Type B pancreatic cell (in vitro differentiated cells): ENCODE measurements around the gene C17orf113. TPM values are rescaled to one million over a fixed set of nuclear protein-coding genes. Genes with fewer than 3 reads are reported as not detected.
"Not testable (repeated sequence)": the region's sequence is repeated elsewhere in the genome, so short reads cannot be mapped to it uniquely, and the experiment has no call there.

Source experiments
- DNase-seq: peaks from one replicate; pipeline ENCODE4 v3.0.0; 2021; ENCODE audit warnings: mixed read lengths; ENCODE audit not compliant: unreplicated experiment; ENCODE audit errors: extremely low spot score
- H3K27ac Mint-ChIP-seq: 2 replicates; pipeline ENCODE4 v1.8.0; 2021; ENCODE audit warnings: mild to moderate bottlenecking, mixed read lengths
- H3K27me3 Mint-ChIP-seq: 2 replicates; pipeline ENCODE4 v1.8.0; 2021; ENCODE audit warnings: mixed read lengths
- H3K36me3 Mint-ChIP-seq: 2 replicates; pipeline ENCODE4 v1.8.0; 2021; ENCODE audit warnings: mixed read lengths
- H3K4me1 Mint-ChIP-seq: one replicate; pipeline ENCODE4 v1.8.0; 2021; ENCODE audit warnings: mixed read lengths; ENCODE audit not compliant: unreplicated experiment
- H3K4me3 Mint-ChIP-seq: 2 replicates; pipeline ENCODE4 v1.8.0; 2021; ENCODE audit warnings: mild to moderate bottlenecking, mixed read lengths
- H3K9me3 Mint-ChIP-seq: 2 replicates; pipeline ENCODE4 v1.8.0; 2021; ENCODE audit warnings: mixed read lengths
- CTCF ChIP-seq: fragments of 200-600 bp; sonication (generic); conservative IDR thresholded peaks from 2 replicates; pipeline ENCODE4 v1.5.0; 2021; ENCODE audit warnings: antibody characterized with exemption, mild to moderate bottlenecking
- total RNA-seq: library from RNA; stranded (reverse); gene quantifications from 2 replicates; pipeline ENCODE4 v1.2.1, GENCODE V29; 2021; ENCODE audit warnings: low replicate concordance

The C17orf113 gene
- total RNA-seq, 1 donor from 2014 or later = 3.0 TPM

DNA sequence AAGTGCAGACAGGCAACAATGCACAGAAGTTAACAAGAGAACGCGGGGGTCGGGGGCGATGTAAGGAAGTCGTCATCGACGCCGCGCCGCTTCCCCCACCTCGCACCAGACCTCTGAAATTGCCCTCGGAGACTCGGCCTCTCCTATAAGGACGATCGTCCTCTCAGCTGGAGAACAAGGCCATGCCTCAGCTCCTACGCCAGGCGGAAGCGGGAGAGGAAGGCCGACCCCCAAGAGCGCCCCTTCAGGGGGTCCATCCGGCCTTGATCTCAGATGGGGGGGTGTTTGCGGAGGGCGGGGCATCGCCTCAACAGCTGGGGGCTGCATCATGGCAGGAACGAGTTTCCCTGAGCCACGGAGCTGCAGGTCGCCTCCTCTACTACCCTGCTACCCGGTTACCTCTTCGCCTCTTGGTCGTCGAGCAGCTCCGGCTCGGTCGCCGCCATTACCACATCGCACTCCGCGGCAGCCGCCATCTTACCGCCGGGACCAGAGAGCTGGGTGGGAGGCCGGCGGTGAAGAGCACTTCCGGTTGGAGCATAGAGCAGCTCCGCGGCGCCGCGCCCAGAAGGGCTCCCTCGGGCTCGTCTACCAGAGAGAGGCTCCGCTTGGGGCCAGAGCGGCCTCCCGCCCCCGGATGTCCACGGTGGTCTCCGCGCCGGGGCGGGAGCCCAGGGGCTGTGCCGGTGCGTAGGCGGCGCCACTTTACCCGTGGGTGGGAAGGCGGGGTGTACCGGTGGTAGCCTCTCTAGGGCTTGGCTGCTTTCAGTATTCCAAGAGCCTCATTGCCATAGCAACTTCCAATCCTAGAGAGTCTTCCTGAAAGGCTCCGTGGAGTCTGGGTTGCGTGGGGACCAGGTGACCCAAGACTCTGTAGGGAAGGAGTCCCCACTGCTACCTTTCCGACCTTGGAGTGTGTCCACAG, 33.2 kb downstream of the C17orf113 start, which contains the start of gene DNAJC7:
DNAJC7 (minus strand) TSS at position 499 of the 925 bp plus-strand sequence; CDS start at position 476, 23 bp downstream.
- no peaks in the 10 kb centered on the region for H3K9me3 Mint-ChIP-seq
- H3K36me3 Mint-ChIP-seq = no peaks in the 10 kb centered on the region
- peak; percentile 91 for DNase-seq
- TF ChIP-seq CTCF = no peak
- H3K27ac Mint-ChIP-seq = peak within 1 kb of the TSS; percentile 99
- H3K4me1 Mint-ChIP-seq = peaks cover 26% of the 10 kb centered on the region
- H3K27me3 Mint-ChIP-seq = no peaks in the 10 kb centered on the region
- H3K4me3 Mint-ChIP-seq = peak within 1 kb of the TSS; percentile 99

GRCh38 chr17:42016411-42016831, 34.0 kb downstream of the C17orf113 start:
- Mint-ChIP-seq H3K36me3 (no peaks in the 10 kb centered on the region), H3K27me3 (no peaks in the 10 kb centered on the region), H3K9me3 (no peaks in the 10 kb centered on the region), H3K4me3 (peak overlapping the region; percentile 99), H3K27ac (peak overlapping the region; percentile 99), H3K4me1 (peaks cover 26% of the 10 kb centered on the region)
- TF ChIP-seq CTCF = no peak
- DNase-seq = no peak

GRCh38 chr17:42013740-42014139, 36.7 kb downstream of the C17orf113 start:
- Mint-ChIP-seq H3K27ac (peak overlapping the region; percentile 46), H3K4me1 (peaks cover 21% of the 10 kb centered on the region), H3K4me3 (peak overlapping the region; percentile 40)
- not testable (repeated sequence) for H3K27me3 Mint-ChIP-seq, H3K9me3 Mint-ChIP-seq, DNase-seq, H3K36me3 Mint-ChIP-seq

- not testable (repeated sequence) for DNase-seq, H3K9me3 Mint-ChIP-seq, H3K36me3 Mint-ChIP-seq, H3K27ac Mint-ChIP-seq, H3K27me3 Mint-ChIP-seq, H3K4me3 Mint-ChIP-seq
- H3K4me1 Mint-ChIP-seq = peaks cover 18% of the 10 kb centered on the region
These were observed 38.0 kb downstream of the C17orf113 start for GRCh38 chr17:42012363-42012762.

DNA sequence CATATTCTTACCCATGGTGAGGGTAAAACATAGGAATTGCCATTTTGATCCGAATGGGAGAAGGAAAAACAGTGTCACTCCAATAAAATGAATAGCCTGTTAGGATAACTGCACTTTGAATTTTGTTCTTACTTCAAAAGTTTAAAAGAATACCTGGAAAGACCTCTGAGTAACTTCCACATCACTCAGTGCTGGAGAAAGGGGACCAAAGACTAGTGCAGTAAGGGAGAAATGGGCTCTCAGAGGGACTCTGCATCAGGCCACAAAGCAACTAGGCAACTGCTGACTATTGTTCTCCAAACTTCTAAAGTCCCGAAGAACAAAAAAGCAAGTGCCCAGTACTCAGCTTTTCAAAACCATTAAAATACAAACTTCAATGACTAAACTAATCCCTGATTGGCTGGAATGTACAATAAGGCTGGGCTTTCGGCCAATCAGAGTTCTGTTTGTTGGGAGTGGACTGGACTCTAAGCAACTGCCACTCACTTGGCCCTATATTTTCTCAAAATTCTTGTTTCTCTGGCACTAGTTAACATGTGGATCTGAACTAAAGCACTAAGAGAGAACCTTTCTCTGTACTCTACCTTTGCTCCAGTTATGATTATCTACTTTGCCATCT, 39.4 kb downstream of the C17orf113 start:
- no peak for TF ChIP-seq CTCF
- Mint-ChIP-seq H3K27ac (peak overlapping the region; percentile 5), H3K36me3 (peaks cover 9% of the 10 kb centered on the region), H3K9me3 (no peaks in the 10 kb centered on the region), H3K4me1 (peaks cover 17% of the 10 kb centered on the region), H3K27me3 (no peaks in the 10 kb centered on the region), H3K4me3 (peak overlapping the region; percentile 3)
- no peak for DNase-seq

DNA sequence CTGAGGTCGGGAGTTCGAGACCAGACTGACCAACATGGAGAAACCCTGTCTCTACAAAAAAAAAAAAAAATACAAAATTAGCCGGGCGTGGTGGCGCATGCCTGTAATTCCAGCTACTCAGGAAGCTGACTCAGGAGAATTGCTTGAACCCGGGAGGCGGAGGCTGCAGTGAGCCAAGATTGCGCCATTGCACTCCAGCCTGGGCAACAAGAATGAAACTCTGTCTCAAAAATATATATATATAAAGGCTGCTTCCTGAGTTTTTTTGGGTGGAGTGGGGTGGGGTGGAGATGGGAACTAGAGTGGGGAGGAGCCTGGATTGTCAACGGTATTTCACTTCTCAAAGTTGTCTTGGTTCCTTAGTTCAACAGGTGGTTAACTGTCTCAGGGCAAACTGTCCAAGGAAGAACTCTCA, 40.1 kb downstream of the C17orf113 start:
- not testable (repeated sequence) for H3K9me3 Mint-ChIP-seq, H3K27me3 Mint-ChIP-seq, H3K4me3 Mint-ChIP-seq, DNase-seq, H3K36me3 Mint-ChIP-seq
- Mint-ChIP-seq H3K4me1 (peaks cover 15% of the 10 kb centered on the region), H3K27ac (peak overlapping the region; percentile 5)

DNA sequence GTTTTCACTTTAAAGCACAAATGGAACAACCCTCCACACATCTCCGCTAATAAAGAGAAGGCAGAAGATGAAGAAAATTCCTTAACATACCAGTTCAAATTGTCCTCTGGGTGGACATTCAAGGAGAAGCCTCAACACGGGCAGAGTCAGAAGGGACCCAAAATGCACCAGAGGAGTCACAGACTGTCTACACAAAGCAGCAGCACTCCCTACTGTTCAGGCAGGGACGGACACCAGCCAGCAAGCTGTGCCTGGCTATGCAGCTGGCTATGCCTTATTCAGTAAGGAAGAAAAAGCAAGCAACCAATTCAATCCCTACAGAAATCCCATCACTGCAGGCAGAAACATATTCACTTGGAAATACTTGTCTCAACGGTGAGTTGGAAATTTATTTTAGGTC, 41.2 kb downstream of the C17orf113 start:
- TF ChIP-seq CTCF = no peak
- H3K27ac Mint-ChIP-seq = no peak overlapping the region
- H3K36me3 Mint-ChIP-seq = peaks cover 9% of the 10 kb centered on the region
- H3K4me3 Mint-ChIP-seq = no peak overlapping the region
- no peaks in the 10 kb centered on the region for H3K9me3 Mint-ChIP-seq
- no peaks in the 10 kb centered on the region for H3K27me3 Mint-ChIP-seq
- H3K4me1 Mint-ChIP-seq = peaks cover 21% of the 10 kb centered on the region
- no peak for DNase-seq
